GM21619 (cell line): ENCODE results near the gene ALOX12B.
A peak's percentile ranks its signal among the peaks of the same experiment; 100 is the strongest.

Experiments
- ATAC-seq: cut with Tn5 transposase; IDR thresholded peaks from one replicate; pipeline ENCODE4 v1.9.1; 2021; ENCODE audit not compliant: unreplicated experiment

Gene ALOX12B

GRCh38 chr17:8087075-8087951, at the start of gene ALOX12B:
Gene ALOX12B, minus strand, starts transcription at chr17:8087716. Its CDS starts 274 bp downstream, at chr17:8087442.
- no peak for ATAC-seq

- no peak for ATAC-seq
Measured at GRCh38 chr17:8133941-8134340, 46.4 kb upstream of the ALOX12B start.

GRCh38 chr17:8133399-8133798, 45.9 kb upstream of the ALOX12B start:
- ATAC-seq: no peak

- no peak for ATAC-seq
Measured at GRCh38 chr17:8131844-8132441, 44.4 kb upstream of the ALOX12B start.

- ATAC-seq: no peak
Measured at GRCh38 chr17:8128125-8128784, 40.7 kb upstream of the ALOX12B start.

- ATAC-seq: no peak
Measured at GRCh38 chr17:8126491-8127066, 39.1 kb upstream of the ALOX12B start.

GRCh38 chr17:8125947-8126490, 38.5 kb upstream of the ALOX12B start:
- ATAC-seq: no peak

- no peak for ATAC-seq
Measured at GRCh38 chr17:8125154-8125946, 37.8 kb upstream of the ALOX12B start.

- ATAC-seq: no peak
Measured at GRCh38 chr17:8124350-8125153, 37.0 kb upstream of the ALOX12B start.

- ATAC-seq: no peak
Measured at GRCh38 chr17:8123695-8124349, 36.3 kb upstream of the ALOX12B start, which contains the start of gene HES7. Gene HES7, minus strand, starts transcription at chr17:8124106. Its CDS starts 22 bp downstream, at chr17:8124084.

- no peak for ATAC-seq
Measured at GRCh38 chr17:8122924-8123694, 35.6 kb upstream of the ALOX12B start.

- ATAC-seq: no peak
Measured at GRCh38 chr17:8122422-8122923, 35.0 kb upstream of the ALOX12B start.

GRCh38 chr17:8121681-8122421, 34.3 kb upstream of the ALOX12B start:
- ATAC-seq: peak; percentile 18

- no peak for ATAC-seq
Measured at GRCh38 chr17:8121407-8121680, 33.8 kb upstream of the ALOX12B start.

- ATAC-seq: no peak
Measured at GRCh38 chr17:8120520-8121406, 33.2 kb upstream of the ALOX12B start.
